ENCODE measurements around the gene AKIRIN1. TPM values are rescaled to one million over a fixed set of nuclear protein-coding genes. Genes with fewer than 3 reads are reported as not detected.

Gene AKIRIN1
- total and polyA plus RNA-seq, 3 experiments from 2014 or later, result 82.6 to 118 (median 84.2) TPM

DNA sequence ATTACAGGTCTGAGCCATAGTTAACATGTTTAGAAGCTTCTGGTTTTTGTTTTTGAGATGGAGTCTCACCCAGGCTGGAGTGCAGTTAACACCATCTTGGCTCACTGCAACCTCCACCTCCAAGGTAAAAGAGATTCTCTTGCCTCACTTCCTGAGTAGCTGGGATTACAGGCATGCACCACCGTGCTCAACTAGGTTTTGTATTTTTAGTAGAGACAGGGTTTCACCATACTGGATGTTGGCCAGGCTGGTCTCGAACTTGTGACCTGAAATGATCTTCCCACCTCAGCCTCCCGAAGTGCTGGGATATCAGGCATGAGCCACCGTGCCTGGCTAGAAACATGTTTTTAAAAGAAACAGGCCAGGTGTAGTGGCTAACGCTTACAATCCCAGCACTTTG is 45.6 kb downstream of the AKIRIN1 start:
- DNase-seq, result no peak
- Mint-ChIP-seq H3K27me3 (no peaks in the 10 kb centered on the region), H3K4me3 (no peak overlapping the region), H3K4me1 (peaks cover 20 to 32% (median 25%) of the 10 kb centered on the region in 3 donors), H3K27ac (peak overlapping the region in 1 of 8 donors; percentile 60), H3K9me3 (no peaks in the 10 kb centered on the region), H3K36me3 (peaks cover 4 to 61% (median 12%) of the 10 kb centered on the region in 3 donors)
- Histone ChIP-seq H3K27me3 (ENCODE audit: insufficient read depth, low read length, poor library complexity, severe bottlenecking) (no peaks in the 10 kb centered on the region), H3K4me1 (ENCODE audit: insufficient read depth, low read length) (peaks cover 22% of the 10 kb centered on the region), H3K9me3 (ENCODE audit: low read length) (no peaks in the 10 kb centered on the region), H3K4me3 (ENCODE audit: low read length) (no peak overlapping the region), H3K36me3 (ENCODE audit: insufficient read depth, low read length) (peaks cover under 1% of the 10 kb centered on the region), H3K27ac (ENCODE audit: low read depth, low read length) (no peak overlapping the region)
- CTCF ChIA-PET, result interaction anchor here (0.9 to 1.1 kb wide), 2 partner anchors 10 to 55 kb away, joined by 3 read pairs; partner anchors contain the start of gene NDUFS5
- POLR2A ChIA-PET, result no interaction called here

GRCh38 chr1:39043513-39043912 is 52.4 kb downstream of the AKIRIN1 start:
- CTCF ChIA-PET, result no interaction called here
- H3K4me1 Mint-ChIP-seq, result peaks cover 0 to 3% (median 0%) of the 10 kb centered on the region in 3 donors
- Histone ChIP-seq H3K4me3 (ENCODE audit: low read length) (no peak overlapping the region), H3K36me3 (ENCODE audit: insufficient read depth, low read length) (no peaks in the 10 kb centered on the region), H3K4me1 (ENCODE audit: insufficient read depth, low read length) (peaks cover 5% of the 10 kb centered on the region), H3K27me3 (ENCODE audit: insufficient read depth, low read length, poor library complexity, severe bottlenecking) (no peaks in the 10 kb centered on the region), H3K9me3 (ENCODE audit: low read length) (no peaks in the 10 kb centered on the region), H3K27ac (ENCODE audit: low read depth, low read length) (no peak overlapping the region)
- no peak overlapping the region for H3K4me3 Mint-ChIP-seq
- POLR2A ChIA-PET, result no interaction called here
- H3K27ac Mint-ChIP-seq, result no peak overlapping the region
- no peak for DNase-seq
- H3K9me3 Mint-ChIP-seq, result no peaks in the 10 kb centered on the region
- H3K27me3 Mint-ChIP-seq, result no peaks in the 10 kb centered on the region
- peaks cover 5 to 44% (median 16%) of the 10 kb centered on the region in 3 donors for H3K36me3 Mint-ChIP-seq

- Histone ChIP-seq H3K27ac (ENCODE audit: low read depth, low read length) (no peak overlapping the region), H3K36me3 (ENCODE audit: insufficient read depth, low read length) (no peaks in the 10 kb centered on the region), H3K4me3 (ENCODE audit: low read length) (no peak overlapping the region), H3K27me3 (ENCODE audit: insufficient read depth, low read length, poor library complexity, severe bottlenecking) (no peaks in the 10 kb centered on the region), H3K9me3 (ENCODE audit: low read length) (no peaks in the 10 kb centered on the region), H3K4me1 (ENCODE audit: insufficient read depth, low read length) (peaks cover 2% of the 10 kb centered on the region)
- no peaks in the 10 kb centered on the region for H3K9me3 Mint-ChIP-seq
- ChIA-PET CTCF (no interaction called here), POLR2A (no interaction called here)
- H3K27me3 Mint-ChIP-seq, result no peaks in the 10 kb centered on the region
- H3K36me3 Mint-ChIP-seq, result peaks cover 5 to 46% (median 18%) of the 10 kb centered on the region in 3 donors
- no peak for DNase-seq
- H3K4me3 Mint-ChIP-seq, result no peak overlapping the region
- peaks cover 0 to 1% (median 0%) of the 10 kb centered on the region in 3 donors for H3K4me1 Mint-ChIP-seq
- peak overlapping the region in 3 of 8 donors; percentile 29 to 76 (median 67) for H3K27ac Mint-ChIP-seq
These were observed 53.7 kb downstream of the AKIRIN1 start for GRCh38 chr1:39044762-39045161.

- no peak for DNase-seq
- CTCF ChIA-PET, result no interaction called here
- POLR2A ChIA-PET, result no interaction called here
These were observed 54.2 kb downstream of the AKIRIN1 start for GRCh38 chr1:39045231-39045630.

DNA sequence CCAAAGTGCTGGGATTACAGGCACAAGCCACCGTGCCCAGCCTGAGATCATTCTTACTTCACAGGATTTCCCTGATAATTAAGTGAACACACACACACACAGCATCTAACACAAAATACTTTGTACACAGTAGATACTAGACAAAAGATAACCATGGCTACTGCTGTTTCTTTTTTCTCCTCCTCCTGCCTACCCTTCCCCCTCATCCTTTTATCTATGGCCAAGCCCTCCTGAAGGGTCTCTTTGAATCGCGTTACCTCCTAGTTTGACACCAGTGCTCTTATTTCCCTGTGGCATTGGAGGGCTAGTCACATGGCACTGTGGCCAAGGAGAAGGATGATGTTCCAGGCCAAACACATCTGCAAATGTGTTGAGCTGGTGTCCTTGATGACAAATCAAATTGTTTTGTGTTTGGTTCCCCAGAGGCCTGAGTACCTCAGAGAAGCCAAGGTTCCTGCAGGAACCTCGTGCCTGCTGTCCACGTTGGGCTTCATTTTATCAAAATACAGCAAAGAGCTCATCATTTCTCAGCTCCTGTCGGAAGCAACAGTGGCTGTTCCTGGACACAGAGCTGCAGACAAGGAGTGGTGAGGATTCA is 55.6 kb downstream of the AKIRIN1 start:
- H3K27me3 Mint-ChIP-seq, result no peaks in the 10 kb centered on the region
- peaks cover 5 to 7% (median 5%) of the 10 kb centered on the region in 3 donors for H3K4me1 Mint-ChIP-seq
- no peaks in the 10 kb centered on the region for H3K4me1 ChIP-seq (ENCODE audit: insufficient read depth, low read length)
- H3K4me3 Mint-ChIP-seq, result no peak overlapping the region
- peaks cover 5 to 40% (median 17%) of the 10 kb centered on the region in 3 donors for H3K36me3 Mint-ChIP-seq
- no peaks in the 10 kb centered on the region for H3K27me3 ChIP-seq (ENCODE audit: insufficient read depth, low read length, poor library complexity, severe bottlenecking)
- DNase-seq, result no peak
- H3K4me3 ChIP-seq (ENCODE audit: low read length), result no peak overlapping the region
- H3K9me3 Mint-ChIP-seq, result no peaks in the 10 kb centered on the region
- no peak overlapping the region for H3K27ac Mint-ChIP-seq
- H3K27ac ChIP-seq (ENCODE audit: low read depth, low read length), result no peak overlapping the region
- ChIA-PET POLR2A (no interaction called here), CTCF (no interaction called here)
- no peaks in the 10 kb centered on the region for H3K36me3 ChIP-seq (ENCODE audit: insufficient read depth, low read length)
- H3K9me3 ChIP-seq (ENCODE audit: low read length), result no peaks in the 10 kb centered on the region

More at GRCh38 chr1:39045231-39045630, 54.2 kb downstream of the AKIRIN1 start:
- no peak overlapping the region for H3K27ac ChIP-seq (ENCODE audit: low read depth, low read length)
- Mint-ChIP-seq H3K36me3 (peaks cover 5 to 47% (median 18%) of the 10 kb centered on the region in 3 donors), H3K4me1 (no peaks in the 10 kb centered on the region), H3K27ac (no peak overlapping the region), H3K9me3 (no peaks in the 10 kb centered on the region), H3K4me3 (no peak overlapping the region), H3K27me3 (no peaks in the 10 kb centered on the region)
- H3K9me3 ChIP-seq (ENCODE audit: low read length), result no peaks in the 10 kb centered on the region
- no peaks in the 10 kb centered on the region for H3K4me1 ChIP-seq (ENCODE audit: insufficient read depth, low read length)
- H3K27me3 ChIP-seq (ENCODE audit: insufficient read depth, low read length, poor library complexity, severe bottlenecking), result no peaks in the 10 kb centered on the region
- H3K4me3 ChIP-seq (ENCODE audit: low read length), result no peak overlapping the region
- H3K36me3 ChIP-seq (ENCODE audit: insufficient read depth, low read length), result no peaks in the 10 kb centered on the region

DNA sequence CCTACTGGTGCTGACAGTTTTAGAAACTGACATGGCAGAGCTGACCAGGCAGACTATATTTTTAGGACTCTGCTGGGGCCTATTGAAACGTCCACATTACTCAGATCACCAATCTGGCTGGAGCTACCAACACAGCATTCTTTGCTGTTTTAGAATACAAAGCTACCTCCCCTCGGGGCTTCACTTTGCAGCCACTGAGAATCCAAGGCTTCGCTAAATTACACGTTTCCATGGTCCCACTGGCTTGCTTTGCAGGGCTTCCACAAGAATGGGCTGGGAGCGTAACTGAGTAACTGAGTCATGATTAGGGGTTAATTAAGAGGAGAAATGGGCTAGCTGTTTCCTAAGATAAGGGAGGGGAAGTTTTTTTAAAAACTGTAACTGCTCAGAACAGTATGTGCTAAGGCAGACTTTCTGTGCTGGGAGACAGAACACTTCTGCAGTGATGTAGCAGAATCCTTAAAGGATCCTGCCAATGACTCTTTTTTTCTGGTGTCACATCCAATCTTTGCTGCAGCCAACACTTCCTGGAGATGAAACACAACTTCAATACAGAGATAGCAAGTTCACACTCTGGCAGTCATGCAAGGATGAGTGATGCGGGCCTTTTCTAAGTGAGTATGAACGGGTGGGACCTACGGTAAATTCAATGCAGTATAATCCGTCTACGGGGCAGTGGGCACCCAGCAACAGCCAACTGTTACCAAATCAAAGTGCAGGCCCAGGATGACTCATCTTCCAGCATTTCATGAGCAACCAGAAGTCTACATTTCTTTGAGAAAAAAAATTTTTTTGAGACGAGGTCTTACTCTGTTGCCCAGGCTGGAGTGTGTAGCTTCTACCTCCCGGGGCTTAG is 56.5 kb downstream of the AKIRIN1 start:
- peak overlapping the region in 1 of 8 donors; percentile 84 for H3K27ac Mint-ChIP-seq
- peaks cover 5 to 7% (median 5%) of the 10 kb centered on the region in 3 donors for H3K4me1 Mint-ChIP-seq
- CTCF ChIA-PET, result no interaction called here

GRCh38 chr1:39048745-39049370 is 57.8 kb downstream of the AKIRIN1 start:
- H3K27ac ChIP-seq (ENCODE audit: low read depth, low read length), result no peak overlapping the region
- ChIA-PET CTCF (no interaction called here), POLR2A (no interaction called here)
- no peaks in the 10 kb centered on the region for H3K4me1 ChIP-seq (ENCODE audit: insufficient read depth, low read length)
- H3K27me3 Mint-ChIP-seq, result no peaks in the 10 kb centered on the region
- H3K27ac Mint-ChIP-seq, result peak overlapping the region in 1 of 8 donors; percentile 40
- H3K9me3 ChIP-seq (ENCODE audit: low read length), result no peaks in the 10 kb centered on the region
- H3K36me3 ChIP-seq (ENCODE audit: insufficient read depth, low read length), result no peaks in the 10 kb centered on the region
- no peaks in the 10 kb centered on the region for H3K9me3 Mint-ChIP-seq
- no peak for DNase-seq
- no peak overlapping the region for H3K4me3 ChIP-seq (ENCODE audit: low read length)
- no peaks in the 10 kb centered on the region for H3K27me3 ChIP-seq (ENCODE audit: insufficient read depth, low read length, poor library complexity, severe bottlenecking)
- H3K4me1 Mint-ChIP-seq, result peaks cover 5 to 7% (median 5%) of the 10 kb centered on the region in 3 donors
- H3K36me3 Mint-ChIP-seq, result peaks cover 0 to 27% (median 7%) of the 10 kb centered on the region in 3 donors
- H3K4me3 Mint-ChIP-seq, result no peak overlapping the region

More for the DNA sequence above, 56.5 kb downstream of the AKIRIN1 start:
- DNase-seq, result no peak
- Histone ChIP-seq H3K4me1 (ENCODE audit: insufficient read depth, low read length) (no peaks in the 10 kb centered on the region), H3K27me3 (ENCODE audit: insufficient read depth, low read length, poor library complexity, severe bottlenecking) (no peaks in the 10 kb centered on the region), H3K4me3 (ENCODE audit: low read length) (no peak overlapping the region), H3K9me3 (ENCODE audit: low read length) (no peaks in the 10 kb centered on the region), H3K36me3 (ENCODE audit: insufficient read depth, low read length) (no peaks in the 10 kb centered on the region), H3K27ac (ENCODE audit: low read depth, low read length) (no peak overlapping the region)
- H3K4me3 Mint-ChIP-seq, result no peak overlapping the region
- H3K36me3 Mint-ChIP-seq, result peaks cover 3 to 36% (median 13%) of the 10 kb centered on the region in 3 donors
- POLR2A ChIA-PET, result no interaction called here
- no peaks in the 10 kb centered on the region for H3K9me3 Mint-ChIP-seq
- H3K27me3 Mint-ChIP-seq, result no peaks in the 10 kb centered on the region

GRCh38 chr1:39050001-39050400 is 58.9 kb downstream of the AKIRIN1 start:
- peaks cover 5 to 7% (median 5%) of the 10 kb centered on the region in 3 donors for H3K4me1 Mint-ChIP-seq
- no peak overlapping the region for H3K4me3 Mint-ChIP-seq
- Histone ChIP-seq H3K27me3 (ENCODE audit: insufficient read depth, low read length, poor library complexity, severe bottlenecking) (no peaks in the 10 kb centered on the region), H3K36me3 (ENCODE audit: insufficient read depth, low read length) (no peaks in the 10 kb centered on the region), H3K27ac (ENCODE audit: low read depth, low read length) (no peak overlapping the region), H3K4me3 (ENCODE audit: low read length) (no peak overlapping the region), H3K4me1 (ENCODE audit: insufficient read depth, low read length) (no peaks in the 10 kb centered on the region), H3K9me3 (ENCODE audit: low read length) (no peaks in the 10 kb centered on the region)
- DNase-seq, result no peak
- H3K9me3 Mint-ChIP-seq, result no peaks in the 10 kb centered on the region
- H3K27me3 Mint-ChIP-seq, result no peaks in the 10 kb centered on the region
- POLR2A ChIA-PET, result no interaction called here
- peak overlapping the region in 1 of 8 donors; percentile 81 for H3K27ac Mint-ChIP-seq
- CTCF ChIA-PET, result no interaction called here
- H3K36me3 Mint-ChIP-seq, result peaks cover 0 to 25% (median 4%) of the 10 kb centered on the region in 3 donors
